Lung (tissue), 12 donors: ENCODE measurements around the gene STAB2. TPM values are rescaled to one million over a fixed set of nuclear protein-coding genes. Genes with fewer than 3 reads are reported as not detected.

Experiments used
- ATAC-seq: fragments of 200-7000 bp; cut with Tn5 transposase; one replicate; pipeline ENCODE4 v1.9.1; 2020; ENCODE audit warnings: moderate number of reproducible peaks; ENCODE audit not compliant: insufficient read depth, low FRiP score
- DNase-seq, 3 donors: peaks; one replicate each; pipeline ENCODE4 v3.0.0-alpha.2; 2013 to 2017
- H3K27ac ChIP-seq, 2 donors: one replicate each; pipeline ENCODE4 v1.5.1; 2013; ENCODE audit warnings: mild to moderate bottlenecking in 2 of 2, moderate library complexity in 2 of 2, control low read depth in 1 of 2, inconsistent platforms in 1 of 2, low read depth in 1 of 2, low read length in 1 of 2
- H3K27me3 ChIP-seq, 3 donors: one replicate each; pipeline ENCODE4 v1.5.1; 2013; ENCODE audit warnings: low read length in 2 of 3; ENCODE audit not compliant: control insufficient read depth in 3 of 3, insufficient read depth in 3 of 3
- H3K36me3 ChIP-seq, 4 donors: one replicate each; pipeline ENCODE4 v1.5.1; 2013; ENCODE audit warnings: low read length in 4 of 4, mild to moderate bottlenecking in 1 of 4, moderate library complexity in 1 of 4; ENCODE audit not compliant: control insufficient read depth in 4 of 4, insufficient read depth in 4 of 4
- H3K4me1 ChIP-seq, 5 donors: one replicate each; pipeline ENCODE4 v1.5.1; 2013; ENCODE audit warnings: low read length in 5 of 5, mild to moderate bottlenecking in 2 of 5, moderate library complexity in 1 of 5; ENCODE audit not compliant: control insufficient read depth in 5 of 5, insufficient read depth in 5 of 5
- H3K4me3 ChIP-seq: one replicate; pipeline ENCODE4 v1.5.1; 2013; ENCODE audit warnings: mild to moderate bottlenecking, control low read depth, moderate library complexity
- H3K9ac ChIP-seq, 2 donors: one replicate each; pipeline ENCODE4 v1.5.1; 2013; ENCODE audit warnings: low read length in 2 of 2, control low read depth in 1 of 2; ENCODE audit not compliant: insufficient read depth in 1 of 2
- H3K9me3 ChIP-seq, 4 donors: one replicate each; pipeline ENCODE4 v1.5.1; 2013; ENCODE audit warnings: low read length in 3 of 4, mild to moderate bottlenecking in 1 of 4, moderate library complexity in 1 of 4; ENCODE audit not compliant: control insufficient read depth in 4 of 4, insufficient read depth in 3 of 4
- CTCF ChIP-seq: IDR thresholded peaks from 2 replicates; pipeline ENCODE4 v1.5.1; 2012; ENCODE audit warnings: mild to moderate bottlenecking; ENCODE audit errors: control extremely low read depth, extremely low read depth
- WGBS, 2 donors: extraction: QIAGEN DNeasy Blood & Tissue Kit; methylation state at CpG; one replicate each; pipeline ENCODE4 v1.1.7; 2013; 5-methylcytosine and 5-hydroxymethylcytosine counted together
- polyA plus RNA-seq, 2 donors: library from polyadenylated mRNA; stranded (reverse); fragments of 200-250 nt; gene quantifications; one replicate each; pipeline ENCODE4 v1.2.1, GENCODE V29; 2013
- total RNA-seq, 2 donors: library from RNA; depleted of rRNA in 1 of 2; stranded (reverse); fragments of >200 nt in 1 of 2; gene quantifications; one replicate each; pipeline ENCODE4 v1.2.1, GENCODE V29; 2014 to 2021
- donor health status: control.
- donor health status: control.
- donor health status: Bipolar disorder and iron deficiency.
- donor health status: healthy.
- donor health status: DM: yes; HTN: yes; CAD: no.

The STAB2 gene
- total and polyA plus RNA-seq, 4 donors = 0.06 to 10.0 (median 0.43) TPM

DNA sequence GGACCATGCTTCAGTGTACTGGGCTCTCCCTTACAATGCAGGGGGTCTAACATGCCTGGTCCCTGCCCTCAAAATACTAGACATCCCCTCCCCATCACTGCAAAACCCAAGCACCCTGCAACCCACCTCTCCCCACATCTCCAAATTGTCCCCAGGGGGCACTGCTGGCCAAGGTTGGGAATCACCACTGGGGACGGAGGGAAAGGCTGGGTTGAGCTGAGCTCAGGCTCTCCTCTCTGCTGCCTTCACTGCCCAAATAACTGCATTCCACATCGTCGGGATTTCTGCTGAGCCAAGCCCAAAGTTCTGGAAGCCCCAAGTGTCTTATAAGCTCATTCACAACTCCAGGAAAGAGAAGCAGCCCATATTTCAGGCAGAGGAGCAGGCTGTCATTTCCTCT, 184.4 kb downstream of the STAB2 start:
- DNase-seq (peak; percentile 45 to 56 (median 51)), ATAC-seq (no peak)
- no peak overlapping the region for H3K27ac ChIP-seq
- H3K9ac ChIP-seq = no peak overlapping the region
- WGBS, 2 donors = 35 to 56% methylated on average over 3 of the region's 3 CpGs
- TF ChIP-seq CTCF = no peak
- H3K9me3 ChIP-seq = no peaks in the 10 kb centered on the region
- no peaks in the 10 kb centered on the region for H3K36me3 ChIP-seq
- H3K4me3 ChIP-seq = no peak overlapping the region
- no peaks in the 10 kb centered on the region for H3K27me3 ChIP-seq
- H3K4me1 ChIP-seq = peaks cover 0 to 3% (median 0%) of the 10 kb centered on the region in 5 donors

GRCh38 chr12:103772367-103773108, 185.5 kb downstream of the STAB2 start:
- Histone ChIP-seq H3K27ac (no peak overlapping the region), H3K27me3 (no peaks in the 10 kb centered on the region), H3K9me3 (peaks cover 0 to 1% (median 0%) of the 10 kb centered on the region in 4 donors), H3K4me1 (peaks cover 0 to 3% (median 0%) of the 10 kb centered on the region in 5 donors), H3K4me3 (no peak overlapping the region), H3K36me3 (peaks cover 0 to 6% (median 2%) of the 10 kb centered on the region in 4 donors), H3K9ac (no peak overlapping the region)
- DNase-seq (no peak), ATAC-seq (no peak)
- 85 to 91% methylated on average over 7 of the region's 7 CpGs for WGBS, 2 donors
- TF ChIP-seq CTCF = no peak

DNA sequence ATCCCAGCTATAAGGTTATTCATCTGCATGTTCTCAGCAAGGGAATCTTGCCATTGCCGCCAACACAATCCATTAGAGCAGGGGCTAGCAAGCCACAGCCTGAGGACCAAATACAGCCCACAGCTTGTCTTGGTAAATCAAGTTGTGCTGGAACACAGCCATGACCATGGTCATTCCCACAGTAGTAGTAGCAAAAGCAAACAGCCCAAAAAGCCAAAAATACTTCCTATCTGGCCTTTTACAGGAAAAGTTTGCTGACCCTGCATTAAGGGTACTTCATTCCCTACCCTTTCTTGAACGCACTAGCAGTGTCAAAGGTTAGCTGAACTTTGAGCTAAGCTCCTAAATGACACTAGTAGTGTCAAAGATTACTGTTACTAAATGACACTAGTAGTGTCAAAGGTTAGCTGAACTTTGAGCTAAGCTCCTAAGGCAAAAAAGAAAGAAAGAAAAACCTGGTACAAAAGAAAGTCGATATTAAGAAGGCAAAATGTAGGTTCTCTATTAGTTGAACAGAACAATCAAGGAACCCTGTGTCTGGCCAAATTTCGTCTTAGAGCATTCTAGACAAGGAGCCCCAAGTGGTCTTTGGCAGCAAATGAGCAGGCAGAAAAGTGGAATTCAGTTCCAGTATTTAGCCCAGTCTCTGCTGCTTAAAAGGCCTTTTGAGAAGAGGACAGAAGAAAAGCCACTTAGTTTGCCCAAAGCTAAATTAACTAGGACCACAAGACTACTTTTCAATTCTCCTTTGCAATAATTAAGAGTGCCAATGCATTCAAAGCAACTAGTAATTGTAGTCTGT, 186.2 kb downstream of the STAB2 start:
- no peak overlapping the region for H3K9ac ChIP-seq
- DNase-seq (no peak), ATAC-seq (no peak)
- H3K9me3 ChIP-seq = peaks cover 0 to 1% (median 0%) of the 10 kb centered on the region in 4 donors
- TF ChIP-seq CTCF = no peak
- H3K27me3 ChIP-seq = no peaks in the 10 kb centered on the region
- peaks cover 0 to 3% (median 0%) of the 10 kb centered on the region in 5 donors for H3K4me1 ChIP-seq
- no peak overlapping the region for H3K4me3 ChIP-seq
- H3K36me3 ChIP-seq = peaks cover 0 to 9% (median 2%) of the 10 kb centered on the region in 4 donors
- no peak overlapping the region for H3K27ac ChIP-seq
- WGBS, 2 donors = 68 to 78% methylated on average over 4 of the region's 4 CpGs
